ENCODE results near the gene PALD1.
"Not testable (repeated sequence)": the region's sequence is repeated elsewhere in the genome, so short reads cannot be mapped to it uniquely, and the experiment has no call there.

PALD1 gene

DNA sequence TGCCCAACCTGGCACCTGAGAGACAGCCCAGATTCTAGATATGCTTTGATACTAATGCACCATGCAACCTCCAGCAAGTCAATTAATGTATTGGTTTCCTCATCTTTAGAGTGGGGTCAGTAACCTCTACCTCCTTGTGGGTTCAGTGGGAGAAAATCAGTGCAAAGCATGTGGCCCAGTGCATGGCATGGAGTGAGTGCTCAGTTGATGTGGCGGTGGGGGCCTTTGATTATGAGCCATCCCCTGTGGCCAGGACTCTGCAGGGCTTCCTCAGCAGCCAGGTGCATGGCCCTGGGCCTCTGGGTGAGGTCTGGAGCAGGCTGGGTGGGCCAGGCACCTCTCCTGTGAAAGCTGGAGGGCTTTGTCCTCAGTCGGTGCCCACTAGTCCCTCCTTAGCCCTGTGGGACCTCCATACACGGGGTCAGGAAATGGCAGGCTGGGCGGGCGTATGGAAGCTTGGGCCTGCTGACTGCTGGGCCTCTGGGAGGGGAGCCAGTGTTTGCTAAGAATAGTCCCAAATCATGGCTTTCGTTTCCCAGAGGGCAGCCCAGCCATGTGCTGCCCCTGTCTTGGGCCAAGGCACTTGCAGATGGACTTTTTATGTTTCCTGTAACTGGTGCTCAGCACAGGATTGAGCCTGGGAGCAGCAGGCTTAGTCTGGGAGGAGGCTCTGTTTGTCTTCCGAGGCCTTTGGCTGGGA lies 3.4 kb downstream of the PALD1 start:
- in situ Hi-C loops (cut with MboI; ENCODE audit: low sequenced_read_pairs) = no loop called here

DNA sequence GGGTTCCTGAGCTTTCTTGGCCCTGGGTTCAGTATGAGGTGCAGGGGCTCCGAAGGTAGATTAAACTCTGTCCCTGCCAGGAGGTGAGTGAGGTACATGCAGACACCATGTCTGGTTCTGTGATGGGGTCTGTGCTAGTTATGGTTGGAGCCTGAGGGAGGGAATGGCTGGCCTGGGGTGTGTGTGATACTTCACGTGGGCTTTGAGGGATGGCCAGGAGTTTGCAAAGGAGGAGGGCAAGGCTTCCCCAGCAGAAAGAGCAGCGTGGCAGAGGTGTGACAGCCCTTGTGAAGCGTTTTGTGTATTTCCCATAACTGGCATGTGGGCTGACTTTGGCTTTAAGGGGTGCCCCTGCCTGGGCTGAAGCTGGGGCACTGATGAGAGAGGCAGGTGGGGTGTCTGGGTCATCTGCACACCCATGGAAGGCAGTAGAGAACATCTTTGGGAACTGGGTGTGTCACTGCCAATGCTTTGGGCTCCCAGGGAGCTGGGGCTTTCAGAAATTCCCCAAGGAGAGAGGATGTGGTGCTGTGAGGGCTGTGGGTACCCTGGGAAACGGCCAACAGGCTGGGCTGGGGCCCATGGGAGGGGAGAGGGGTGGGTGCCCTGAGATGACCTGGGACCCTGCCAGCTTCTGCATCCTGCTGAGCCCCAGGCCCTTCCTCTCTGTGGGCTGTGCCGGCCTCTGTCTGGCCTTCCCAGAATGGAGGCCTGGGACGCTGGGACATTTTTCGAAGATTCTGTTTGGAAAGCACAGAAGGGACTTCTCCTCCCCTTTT lies 4.6 kb downstream of the PALD1 start:
- in situ Hi-C loops (cut with MboI; ENCODE audit: low sequenced_read_pairs) = no loop called here

GRCh38 chr10:70483872-70484271 lies 5.3 kb downstream of the PALD1 start:
- in situ Hi-C loops (cut with MboI; ENCODE audit: low sequenced_read_pairs) = not testable (repeated sequence)

- in situ Hi-C loops (cut with MboI; ENCODE audit: low sequenced_read_pairs) = no loop called here
These were observed 9.3 kb downstream of the PALD1 start for GRCh38 chr10:70487824-70488223.

GRCh38 chr10:70490142-70490541 lies 11.6 kb downstream of the PALD1 start:
- in situ Hi-C loops (cut with MboI; ENCODE audit: low sequenced_read_pairs) = no loop called here

GRCh38 chr10:70491614-70492013 lies 13.0 kb downstream of the PALD1 start:
- in situ Hi-C loops (cut with MboI; ENCODE audit: low sequenced_read_pairs) = no loop called here

DNA sequence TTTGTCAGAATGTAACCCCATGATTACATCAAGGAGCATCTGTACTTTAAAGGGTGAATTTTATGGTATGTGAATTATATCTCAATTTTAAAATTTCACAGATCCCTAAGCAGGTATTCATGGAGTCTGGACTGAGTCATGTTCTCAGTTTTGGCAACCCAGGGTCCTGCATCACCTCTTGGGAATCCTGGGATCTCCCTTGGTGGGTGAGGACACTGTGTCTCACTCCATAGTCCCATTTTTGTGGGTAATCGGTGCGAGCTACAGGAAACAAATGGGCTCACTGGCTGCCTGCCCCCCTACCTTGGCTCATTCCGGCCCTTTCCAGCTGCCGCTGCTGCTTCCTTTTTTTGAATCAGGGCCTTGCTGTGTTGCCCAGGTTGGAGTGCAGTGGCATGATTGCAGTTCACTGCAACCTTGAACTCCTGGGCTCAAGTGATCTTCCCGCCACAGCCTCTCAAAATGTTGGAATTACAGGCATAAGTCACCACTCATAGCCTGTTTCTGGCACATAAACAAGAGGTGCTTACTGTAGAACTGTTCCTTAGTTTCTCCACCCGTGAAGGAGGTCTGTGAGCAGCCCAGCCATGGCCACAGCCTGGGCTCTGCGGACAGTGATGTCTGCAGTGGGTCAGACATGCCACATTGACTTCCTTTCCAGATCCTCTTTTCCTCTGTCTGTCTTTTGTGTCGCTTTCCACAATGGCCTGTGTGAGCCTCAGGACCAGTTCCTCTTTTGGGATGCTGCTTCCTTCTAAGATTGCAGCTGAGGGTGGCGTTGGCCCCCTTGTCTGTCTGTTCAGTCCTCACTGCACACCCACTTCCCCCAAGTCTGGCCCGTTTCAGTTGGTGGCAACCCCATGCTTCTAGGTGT lies 14.5 kb downstream of the PALD1 start:
- in situ Hi-C loops (cut with MboI; ENCODE audit: low sequenced_read_pairs) = no loop called here

GRCh38 chr10:70493660-70494234 lies 15.2 kb downstream of the PALD1 start:
- in situ Hi-C loops (cut with MboI; ENCODE audit: low sequenced_read_pairs) = no loop called here

DNA sequence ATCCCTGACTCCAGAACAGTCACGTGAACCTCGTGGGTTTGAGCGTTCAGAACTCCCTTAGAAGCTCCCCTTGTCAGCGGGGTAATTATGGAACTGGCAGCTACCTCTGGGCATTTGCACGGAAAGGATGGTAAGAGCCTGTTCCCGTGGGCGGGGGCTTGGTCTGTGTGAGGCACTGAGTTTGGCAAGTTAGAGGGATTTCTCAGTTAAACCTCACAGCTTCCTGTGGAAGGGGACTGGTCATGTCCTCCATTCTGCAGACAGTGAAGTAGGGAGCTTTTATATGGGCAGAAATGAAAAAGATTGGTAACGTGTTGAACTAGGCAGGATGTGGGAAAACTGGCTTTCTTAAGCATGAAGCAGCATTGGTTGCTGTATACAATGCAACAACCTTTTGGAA lies 16.0 kb downstream of the PALD1 start:
- in situ Hi-C loops (cut with MboI; ENCODE audit: low sequenced_read_pairs) = no loop called here

DNA sequence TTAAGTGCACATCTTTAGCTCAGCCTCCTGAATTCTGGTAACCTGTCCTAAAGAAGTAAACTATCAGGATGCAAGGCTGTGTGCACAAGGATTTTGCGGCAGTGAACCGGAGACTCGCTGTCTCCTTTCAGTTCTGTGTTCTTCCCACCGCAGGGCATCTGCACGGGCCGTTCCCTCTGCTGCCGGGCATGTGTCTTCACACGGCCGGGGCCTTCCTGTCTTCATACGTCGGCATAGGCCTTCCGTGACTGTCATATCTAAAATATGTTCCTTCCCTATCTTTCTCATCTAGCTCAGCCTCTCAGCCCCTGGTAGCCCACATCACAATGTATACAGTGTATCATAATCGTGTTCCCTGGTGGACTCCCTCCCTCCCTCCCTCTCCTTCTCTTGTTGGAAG lies 16.4 kb downstream of the PALD1 start:
- in situ Hi-C loops (cut with MboI; ENCODE audit: low sequenced_read_pairs) = no loop called here

DNA sequence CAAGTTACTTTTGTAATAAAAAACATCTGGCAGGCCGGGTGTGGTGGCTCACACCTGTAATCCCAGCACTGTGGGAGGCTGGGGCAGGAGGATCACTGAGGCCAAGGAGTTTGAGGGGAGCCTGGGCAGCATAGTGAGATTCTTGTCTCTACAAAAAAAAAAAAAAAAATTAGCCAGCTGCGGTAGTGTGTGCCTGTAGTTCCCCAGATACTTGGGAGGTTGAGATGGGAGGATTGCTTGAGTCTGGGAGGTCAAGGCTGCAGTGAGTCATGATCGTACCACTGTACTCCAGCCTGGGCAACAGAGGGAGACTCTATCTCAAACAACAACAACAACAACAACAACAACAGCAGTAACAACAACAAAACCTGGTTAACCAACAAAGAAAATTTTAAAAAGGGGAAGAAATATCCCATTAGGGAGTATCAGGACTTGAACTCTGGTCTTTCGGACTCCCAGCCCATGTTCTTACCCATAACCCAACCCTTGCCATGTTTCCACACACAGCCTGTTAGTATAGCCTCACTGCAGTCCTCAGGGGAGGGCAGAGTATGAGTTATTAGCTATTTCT lies 17.2 kb downstream of the PALD1 start:
- in situ Hi-C loops (cut with MboI; ENCODE audit: low sequenced_read_pairs) = no loop called here

GRCh38 chr10:70496341-70497119 lies 18.0 kb downstream of the PALD1 start:
- in situ Hi-C loops (cut with MboI; ENCODE audit: low sequenced_read_pairs) = no loop called here

GRCh38 chr10:70497120-70497545 lies 18.6 kb downstream of the PALD1 start:
- in situ Hi-C loops (cut with MboI; ENCODE audit: low sequenced_read_pairs) = no loop called here

DNA sequence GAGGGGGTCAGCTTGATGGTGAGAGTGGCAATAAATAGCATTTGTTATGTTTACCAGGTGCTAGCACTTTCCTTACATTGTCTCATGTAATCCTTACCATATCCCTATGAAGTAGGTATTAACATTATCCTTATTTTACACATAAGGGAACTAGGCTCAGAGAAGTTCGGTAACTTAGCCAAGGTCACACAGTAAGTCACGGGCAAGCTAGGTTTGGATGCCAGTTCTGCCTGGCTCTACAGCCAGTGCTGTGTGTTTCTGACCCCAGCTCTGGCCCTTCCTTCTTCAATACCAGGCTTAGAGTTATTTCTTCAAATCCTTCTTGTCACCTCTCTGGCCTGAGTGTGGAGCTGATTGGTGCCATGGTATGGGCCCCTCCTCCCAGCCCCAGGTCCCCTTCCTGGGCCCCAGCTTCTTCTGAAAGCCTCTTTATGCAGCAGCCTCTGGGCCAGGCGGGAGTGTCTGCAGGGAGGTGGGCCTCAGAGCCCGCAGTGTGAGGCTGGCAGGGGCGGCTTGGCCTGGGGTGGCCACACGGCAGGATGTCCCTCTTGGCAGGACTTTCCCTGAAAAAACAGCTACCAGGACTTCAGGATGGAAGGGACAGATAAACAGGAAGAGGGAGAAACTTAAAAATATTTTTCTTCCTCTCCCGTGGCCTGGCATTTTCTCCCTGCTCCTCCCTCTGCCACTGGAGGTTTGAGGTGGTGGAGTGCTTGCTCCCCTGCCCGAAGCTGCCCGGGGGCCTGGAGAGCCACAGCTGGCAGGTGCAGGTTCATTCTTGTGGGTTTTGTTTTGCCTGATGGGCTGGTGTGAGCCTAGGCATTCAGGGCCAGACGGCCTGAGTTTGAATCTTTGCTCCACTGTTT lies 20.6 kb downstream of the PALD1 start:
- in situ Hi-C loops (cut with MboI; ENCODE audit: low sequenced_read_pairs) = no loop called here

DNA sequence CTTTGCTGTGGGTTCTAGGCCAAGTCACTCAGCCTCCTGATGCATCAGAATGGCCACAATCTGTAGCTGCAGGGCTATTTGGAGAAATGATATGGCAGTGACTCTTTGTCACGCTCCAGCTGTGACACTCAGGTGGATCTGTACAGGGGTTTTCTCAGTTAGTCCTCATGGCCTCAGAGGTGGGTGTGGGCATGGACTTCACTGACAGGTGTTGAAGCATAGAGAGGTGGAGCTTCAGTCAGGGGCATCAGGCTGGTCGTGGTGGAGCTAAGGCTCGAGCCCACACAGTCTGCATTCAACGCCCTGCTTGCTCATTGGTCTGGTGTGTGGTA lies 21.2 kb downstream of the PALD1 start:
- in situ Hi-C loops (cut with MboI; ENCODE audit: low sequenced_read_pairs) = no loop called here

DNA sequence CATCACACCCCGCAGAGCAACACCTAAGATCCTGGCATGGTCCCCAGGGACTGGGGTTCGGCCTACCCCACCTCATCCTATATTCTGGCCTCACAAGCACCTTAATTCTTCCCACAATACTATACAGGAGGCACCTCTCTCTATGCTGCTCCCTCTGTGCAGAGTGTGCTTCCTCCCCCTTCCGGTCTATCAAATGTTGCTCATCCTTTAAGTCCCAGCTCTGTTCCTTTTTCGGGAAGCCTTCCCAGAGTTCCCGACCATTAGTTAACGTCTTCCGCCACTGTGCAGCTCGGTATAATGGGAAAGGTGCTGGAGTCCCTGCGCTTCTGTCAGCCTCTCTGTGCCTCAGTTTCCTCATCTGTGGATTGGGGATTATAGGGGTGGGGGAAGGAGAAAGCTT lies 21.8 kb downstream of the PALD1 start:
- in situ Hi-C loops (cut with MboI; ENCODE audit: low sequenced_read_pairs) = no loop called here

DNA sequence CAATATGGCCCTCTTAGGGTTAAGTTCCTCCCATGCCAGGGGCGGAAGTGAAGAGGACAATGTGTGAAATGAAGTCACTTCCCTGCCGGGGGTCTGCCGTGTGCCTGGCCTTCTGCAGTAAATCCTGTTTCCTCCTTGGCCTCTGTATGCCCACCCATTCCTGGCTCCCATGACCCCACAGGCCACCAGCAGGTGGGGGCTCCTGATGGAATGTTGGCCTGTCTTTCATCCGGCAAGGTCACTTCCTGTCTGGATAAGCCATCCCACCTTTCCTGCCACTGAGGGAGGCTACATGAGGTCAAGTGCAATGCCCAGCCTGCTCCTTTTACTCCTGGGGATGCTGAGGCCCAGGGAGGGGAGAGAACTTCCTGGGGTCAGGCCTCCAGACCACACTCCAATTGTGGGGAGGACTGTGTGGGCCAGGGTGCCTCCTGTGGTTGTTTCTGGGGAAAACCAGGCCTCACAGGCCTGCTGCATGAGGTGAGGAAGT lies 22.3 kb downstream of the PALD1 start:
- in situ Hi-C loops (cut with MboI; ENCODE audit: low sequenced_read_pairs) = no loop called here

DNA sequence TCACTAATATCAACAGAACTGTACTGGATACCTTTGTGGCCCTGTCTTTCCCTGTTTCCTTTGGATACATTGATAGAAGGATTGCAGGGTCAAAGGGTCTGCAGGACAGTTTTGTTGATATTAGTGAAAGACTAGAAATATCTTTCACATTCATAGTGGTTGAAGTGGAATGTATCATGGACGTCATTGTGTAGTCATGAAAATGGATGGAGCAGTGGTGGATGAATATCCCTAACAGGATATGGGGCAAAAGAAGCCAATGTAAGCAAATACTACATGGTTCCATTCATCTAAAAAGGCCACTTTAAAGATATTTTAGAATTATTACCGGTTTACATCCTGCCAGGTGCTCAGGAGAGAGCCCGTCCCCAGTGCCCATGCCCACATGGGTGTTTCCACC lies 23.8 kb downstream of the PALD1 start:
- in situ Hi-C loops (cut with MboI; ENCODE audit: low sequenced_read_pairs) = no loop called here

DNA sequence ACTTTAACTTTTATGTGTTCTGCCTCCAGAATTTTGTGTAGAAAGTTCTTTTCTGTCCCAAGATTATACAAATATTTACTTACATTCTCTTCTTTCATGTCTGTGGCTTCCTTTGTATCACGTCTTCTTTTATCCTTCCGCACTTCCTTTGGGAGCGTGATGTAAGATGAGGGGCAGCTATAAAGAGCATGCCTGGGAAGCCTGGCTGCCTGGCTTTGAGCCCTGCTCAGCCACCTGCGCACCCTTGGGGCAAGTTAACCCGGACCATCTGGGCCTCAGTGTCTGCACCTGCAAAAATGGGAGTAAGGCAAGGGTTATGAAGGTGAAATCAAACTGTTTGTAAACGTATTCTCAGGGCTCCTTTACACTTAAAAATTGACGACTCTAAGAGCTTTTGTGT lies 25.2 kb downstream of the PALD1 start:
- in situ Hi-C loops (cut with MboI; ENCODE audit: low sequenced_read_pairs) = no loop called here
